ENCODE data around the gene GNPTAB.
"Not testable (repeated sequence)": the region's sequence is repeated elsewhere in the genome, so short reads cannot be mapped to it uniquely, and the experiment has no call there.

Gene GNPTAB

GRCh38 chr12:101737476-101737875, 93.3 kb downstream of the GNPTAB start:
- no peak for DNase-seq (ENCODE audit: low read depth)

GRCh38 chr12:101734482-101734881, 96.3 kb downstream of the GNPTAB start:
- not testable (repeated sequence) for DNase-seq (ENCODE audit: low read depth)

- no peak for DNase-seq (ENCODE audit: low read depth)
These were observed 97.6 kb downstream of the GNPTAB start for GRCh38 chr12:101733166-101733565.

- DNase-seq (ENCODE audit: low read depth) = no peak
These were observed 98.4 kb downstream of the GNPTAB start for GRCh38 chr12:101732318-101732717.

GRCh38 chr12:101729842-101730241, 100.9 kb downstream of the GNPTAB start:
- DNase-seq (ENCODE audit: low read depth) = no peak

- no peak for DNase-seq (ENCODE audit: low read depth)
These were observed 103.7 kb downstream of the GNPTAB start for GRCh38 chr12:101727098-101727497.

GRCh38 chr12:101722392-101722791, 108.4 kb downstream of the GNPTAB start:
- DNase-seq (ENCODE audit: low read depth) = no peak

- DNase-seq (ENCODE audit: low read depth) = no peak
These were observed 110.6 kb downstream of the GNPTAB start for GRCh38 chr12:101720118-101720517.

GRCh38 chr12:101719566-101719965, 111.2 kb downstream of the GNPTAB start:
- no peak for DNase-seq (ENCODE audit: low read depth)

- DNase-seq (ENCODE audit: low read depth) = no peak
These were observed 115.8 kb downstream of the GNPTAB start for GRCh38 chr12:101714877-101715444.

GRCh38 chr12:101713930-101714329, 116.8 kb downstream of the GNPTAB start:
- no peak for DNase-seq (ENCODE audit: low read depth)

GRCh38 chr12:101713059-101713682, 117.6 kb downstream of the GNPTAB start:
- no peak for DNase-seq (ENCODE audit: low read depth)

GRCh38 chr12:101710288-101710687, 120.5 kb downstream of the GNPTAB start:
- DNase-seq (ENCODE audit: low read depth) = no peak

GRCh38 chr12:101707131-101707782, 123.5 kb downstream of the GNPTAB start:
- no peak for DNase-seq (ENCODE audit: low read depth)

GRCh38 chr12:101706403-101706802, 124.4 kb downstream of the GNPTAB start:
- DNase-seq (ENCODE audit: low read depth) = no peak

GRCh38 chr12:101703487-101703886, 127.3 kb downstream of the GNPTAB start:
- DNase-seq (ENCODE audit: low read depth) = no peak

- DNase-seq (ENCODE audit: low read depth) = no peak
These were observed 130.4 kb downstream of the GNPTAB start for GRCh38 chr12:101700299-101700820.

- DNase-seq (ENCODE audit: low read depth) = no peak
These were observed 131.9 kb downstream of the GNPTAB start for GRCh38 chr12:101698800-101699347.

GRCh38 chr12:101697930-101698799, 132.6 kb downstream of the GNPTAB start:
- DNase-seq (ENCODE audit: low read depth) = no peak

- DNase-seq (ENCODE audit: low read depth) = peak; percentile 52
These were observed 133.4 kb downstream of the GNPTAB start, which contains the start of gene CHPT1 for GRCh38 chr12:101697197-101697929. CHPT1 (plus strand) TSS chr12:101697640; CDS start chr12:101697862, 222 bp downstream.

All from stimulated activated CD8-positive, alpha-beta memory T cell treated with anti-CD3 and anti-CD28 coated beads, Interleukin-4, amount 100 ng/mL, for 24 hours (primary cell).